ENCODE data around the gene RABAC1. TPM values are rescaled to one million over a fixed set of nuclear protein-coding genes. Genes with fewer than 3 reads are reported as not detected.

Gene RABAC1
- total RNA-seq, 1 experiment from 2014 or later: 66.3 TPM

- POLR2A ChIA-PET: no interaction called here
- Histone ChIP-seq H3K79me2 (ENCODE audit: insufficient read depth, low read length) (no peaks in the 10 kb centered on the region), H3K27me3 (ENCODE audit: insufficient read depth, low read length) (no peaks in the 10 kb centered on the region), H3K9me2 (ENCODE audit: insufficient read depth) (no peaks in the 10 kb centered on the region), H3K9me3 (ENCODE audit: control insufficient read depth in 1 of 2, insufficient read depth in 1 of 2, low read depth in 1 of 2, low read length in 2 of 2) (no peaks in the 10 kb centered on the region), H4K20me1 (ENCODE audit: insufficient read depth) (no peaks in the 10 kb centered on the region), H3K27ac (ENCODE audit: low read depth, low read length) (no peak overlapping the region), H3K36me3 (ENCODE audit: control insufficient read depth in 1 of 2, insufficient read depth in 2 of 2, low read length in 2 of 2) (no peaks in the 10 kb centered on the region), H3K4me3 (replicated peaks in 1 of 2; ENCODE audit: low read depth in 1 of 2, low read length in 2 of 2) (no peak overlapping the region), H3K4me1 (ENCODE audit: control insufficient read depth in 1 of 2, insufficient read depth in 2 of 2, low read length in 2 of 2) (no peaks in the 10 kb centered on the region), H3K4me2 (ENCODE audit: low read length) (no peak overlapping the region), H2AFZ (ENCODE audit: low read depth, low read length, poor library complexity, severe bottlenecking) (no peak overlapping the region), H3K9ac (ENCODE audit: low read length) (no peak overlapping the region)
- DNase-seq (ENCODE audit: low read depth, low spot score) (no peak), ATAC-seq (no peak)
- BruUV-seq (replicated peaks): no TSS peak
- RAD21 ChIA-PET (ENCODE audit: low non-redundant PET in 1 of 2, low total read pairs in 2 of 2, uncharacterized antibody in 2 of 2, unreplicated experiment in 2 of 2): no interaction called here
- intact Hi-C loops (cut with micrococcal nuclease): no loop called here
- TF ChIP-seq EZH2phosphoT487 (IDR thresholded peaks at IDR 0.05; ENCODE audit: borderline replicate concordance) (no peak), MAX (IDR thresholded peaks at IDR 0.05) (no peak), REST (IDR thresholded peaks at IDR 0.05; ENCODE audit: low read depth) (no peak), ZBTB33 (IDR thresholded peaks at IDR 0.05; ENCODE audit: extremely low read depth, insufficient replicate concordance, low read length) (no peak), ZFX (IDR thresholded peaks at IDR 0.05) (no peak), SRF (IDR thresholded peaks at IDR 0.05; ENCODE audit: low read depth) (no peak), CEBPB (IDR thresholded peaks at IDR 0.05; ENCODE audit: low read depth) (no peak), ELF1 (IDR thresholded peaks at IDR 0.05; ENCODE audit: borderline replicate concordance, low read depth) (no peak), POLR2A (IDR thresholded peaks at IDR 0.05; ENCODE audit: borderline replicate concordance, extremely low read depth, insufficient read depth, insufficient read length) (no peak), EZH2 (IDR thresholded peaks at IDR 0.05) (no peak), RAD21 (IDR thresholded peaks at IDR 0.05; ENCODE audit: low read depth) (no peak), ZNF274 (IDR thresholded peaks at IDR 0.05; ENCODE audit: low read depth, low read length) (no peak), CBX3 (IDR thresholded peaks at IDR 0.05; ENCODE audit: low read depth) (no peak), ATF3 (IDR thresholded peaks at IDR 0.05) (no peak), EGR1 (IDR thresholded peaks at IDR 0.05; ENCODE audit: low read depth) (no peak)
- CTCF ChIA-PET: no interaction called here
These were observed 17.5 kb downstream of the RABAC1 start for GRCh38 chr19:41941410-41942202.

Measured in HCT116 (cell line).